ENCODE measurements around the gene CDC42EP2. TPM values are rescaled to one million over a fixed set of nuclear protein-coding genes. Genes with fewer than 3 reads are reported as not detected.
"Not testable (repeated sequence)": the region's sequence is repeated elsewhere in the genome, so short reads cannot be mapped to it uniquely, and the experiment has no call there.

CDC42EP2 gene
- total RNA-seq, 2 experiments from 2014 or later = 0.51 to 1.7 TPM

GRCh38 chr11:65316227-65317024, 1.8 kb downstream of the CDC42EP2 start:
- peaks cover 22% of the 10 kb centered on the region for H3K27me3 Mint-ChIP-seq
- POLR2A ChIA-PET = interaction anchor here (1.6 to 2.3 kb wide), 3 partner anchors 12 to 91 kb away, joined by 4 to 12 read pairs (median 10); no protein-coding TSS in a partner anchor
- no peak for ATAC-seq (ENCODE audit: low read depth)

GRCh38 chr11:65317025-65317786, 2.5 kb downstream of the CDC42EP2 start:
- POLR2A ChIA-PET = interaction anchor here (1.8 kb wide), 1 partner anchor 12 kb away, joined by 12 read pairs; no protein-coding TSS in a partner anchor
- ATAC-seq (ENCODE audit: low read depth) (no peak), DNase-seq (no peak)
- Mint-ChIP-seq H3K27me3 (peaks cover 22% of the 10 kb centered on the region), H3K4me3 (no peak overlapping the region), H3K27ac (no peak overlapping the region), H3K4me1 (peaks cover 6% of the 10 kb centered on the region), H3K36me3 (no peaks in the 10 kb centered on the region), H3K9me3 (no peaks in the 10 kb centered on the region)

More at GRCh38 chr11:65316227-65317024, 1.8 kb downstream of the CDC42EP2 start:
- H3K9me3 Mint-ChIP-seq = no peaks in the 10 kb centered on the region
- H3K4me1 Mint-ChIP-seq = peaks cover 6% of the 10 kb centered on the region
- H3K36me3 Mint-ChIP-seq = no peaks in the 10 kb centered on the region
- no peak overlapping the region for H3K27ac Mint-ChIP-seq
- no peak for DNase-seq
- H3K4me3 Mint-ChIP-seq = no peak overlapping the region

GRCh38 chr11:65320386-65321075, 5.9 kb downstream of the CDC42EP2 start:
- DNase-seq = no peak
- POLR2A ChIA-PET = no interaction called here
- H3K27me3 Mint-ChIP-seq = peaks cover 9% of the 10 kb centered on the region
- H3K27ac Mint-ChIP-seq = no peak overlapping the region
- H3K4me3 Mint-ChIP-seq = no peak overlapping the region
- peaks cover 3% of the 10 kb centered on the region for H3K4me1 Mint-ChIP-seq
- H3K36me3 Mint-ChIP-seq = no peaks in the 10 kb centered on the region
- H3K9me3 Mint-ChIP-seq = no peaks in the 10 kb centered on the region
- ATAC-seq (ENCODE audit: low read depth) = no peak

- Mint-ChIP-seq H3K4me3 (no peak overlapping the region), H3K9me3 (no peaks in the 10 kb centered on the region), H3K27me3 (peaks cover 8% of the 10 kb centered on the region), H3K4me1 (no peaks in the 10 kb centered on the region), H3K27ac (no peak overlapping the region), H3K36me3 (no peaks in the 10 kb centered on the region)
- POLR2A ChIA-PET = no interaction called here
- no peak for DNase-seq
- no peak for ATAC-seq (ENCODE audit: low read depth)
Measured at GRCh38 chr11:65321076-65321475, 6.4 kb downstream of the CDC42EP2 start.

- no peak overlapping the region for H3K27ac Mint-ChIP-seq
- no peaks in the 10 kb centered on the region for H3K9me3 Mint-ChIP-seq
- POLR2A ChIA-PET = interaction anchor here (1.9 kb wide), 1 partner anchor 10 kb away, joined by 7 read pairs; no protein-coding TSS in a partner anchor
Measured at GRCh38 chr11:65321828-65322485, 7.3 kb downstream of the CDC42EP2 start.

GRCh38 chr11:65323813-65324212, 9.1 kb downstream of the CDC42EP2 start:
- no peak overlapping the region for H3K4me3 Mint-ChIP-seq
- H3K9me3 Mint-ChIP-seq = no peaks in the 10 kb centered on the region
- no peaks in the 10 kb centered on the region for H3K4me1 Mint-ChIP-seq
- H3K36me3 Mint-ChIP-seq = no peaks in the 10 kb centered on the region
- H3K27ac Mint-ChIP-seq = no peak overlapping the region
- POLR2A ChIA-PET = interaction anchor here (1.0 kb wide), 1 partner anchor 202 kb away, joined by 3 read pairs; the partner anchor contains the start of genes FAU and MRPL49
- DNase-seq (no peak), ATAC-seq (ENCODE audit: low read depth) (no peak)
- H3K27me3 Mint-ChIP-seq = peaks cover 7% of the 10 kb centered on the region

More at GRCh38 chr11:65321828-65322485, 7.3 kb downstream of the CDC42EP2 start:
- ATAC-seq (ENCODE audit: low read depth) (no peak), DNase-seq (no peak)
- Mint-ChIP-seq H3K27me3 (peaks cover 5% of the 10 kb centered on the region), H3K4me1 (no peaks in the 10 kb centered on the region), H3K4me3 (no peak overlapping the region), H3K36me3 (no peaks in the 10 kb centered on the region)

GRCh38 chr11:65325435-65325834, 10.8 kb downstream of the CDC42EP2 start:
- Mint-ChIP-seq H3K4me1 (peaks cover 3% of the 10 kb centered on the region), H3K36me3 (no peaks in the 10 kb centered on the region), H3K4me3 (no peak overlapping the region), H3K27ac (no peak overlapping the region), H3K27me3 (peaks cover 7% of the 10 kb centered on the region), H3K9me3 (no peaks in the 10 kb centered on the region)
- ATAC-seq (ENCODE audit: low read depth) (no peak), DNase-seq (no peak)
- POLR2A ChIA-PET = no interaction called here

GRCh38 chr11:65327021-65327420, 12.4 kb downstream of the CDC42EP2 start:
- POLR2A ChIA-PET = interaction anchor here (0.7 kb wide), 1 partner anchor 52 kb away, joined by 3 read pairs; no protein-coding TSS in a partner anchor
- H3K36me3 Mint-ChIP-seq = no peaks in the 10 kb centered on the region
- no peaks in the 10 kb centered on the region for H3K9me3 Mint-ChIP-seq
- peaks cover 5% of the 10 kb centered on the region for H3K27me3 Mint-ChIP-seq
- DNase-seq = no peak
- no peak for ATAC-seq (ENCODE audit: low read depth)
- H3K4me1 Mint-ChIP-seq = peaks cover 3% of the 10 kb centered on the region
- H3K4me3 Mint-ChIP-seq = no peak overlapping the region
- H3K27ac Mint-ChIP-seq = no peak overlapping the region

GRCh38 chr11:65329478-65329877, 14.8 kb downstream of the CDC42EP2 start:
- Mint-ChIP-seq H3K4me3 (no peak overlapping the region), H3K4me1 (peaks cover 6% of the 10 kb centered on the region), H3K36me3 (no peaks in the 10 kb centered on the region), H3K27ac (no peak overlapping the region), H3K27me3 (peaks cover 5% of the 10 kb centered on the region), H3K9me3 (no peaks in the 10 kb centered on the region)
- ATAC-seq (ENCODE audit: low read depth) (no peak), DNase-seq (no peak)
- POLR2A ChIA-PET = interaction anchor here (0.7 to 2.7 kb wide), 4 partner anchors 13 to 480 kb away, joined by 3 to 12 read pairs (median 3); no protein-coding TSS in a partner anchor

- Mint-ChIP-seq H3K4me3 (peak overlapping the region; percentile 26), H3K9me3 (no peaks in the 10 kb centered on the region)
Measured at GRCh38 chr11:65329944-65330403, 15.3 kb downstream of the CDC42EP2 start.

GRCh38 chr11:65330544-65330943, 15.9 kb downstream of the CDC42EP2 start:
- Mint-ChIP-seq H3K4me1 (peaks cover 16% of the 10 kb centered on the region), H3K27ac (no peak overlapping the region), H3K27me3 (peaks cover 5% of the 10 kb centered on the region), H3K9me3 (no peaks in the 10 kb centered on the region), H3K4me3 (no peak overlapping the region), H3K36me3 (no peaks in the 10 kb centered on the region)
- no peak for ATAC-seq (ENCODE audit: low read depth)
- POLR2A ChIA-PET = interaction anchor here (1.1 kb wide), 1 partner anchor 69 kb away, joined by 3 read pairs; no protein-coding TSS in a partner anchor
- no peak for DNase-seq

More at GRCh38 chr11:65329944-65330403, 15.3 kb downstream of the CDC42EP2 start:
- ATAC-seq (ENCODE audit: low read depth) = peak; percentile 21
- Mint-ChIP-seq H3K4me1 (peaks cover 11% of the 10 kb centered on the region), H3K27me3 (peaks cover 5% of the 10 kb centered on the region), H3K27ac (no peak overlapping the region), H3K36me3 (no peaks in the 10 kb centered on the region)
- POLR2A ChIA-PET = interaction anchor here (0.7 to 2.7 kb wide), 4 partner anchors 14 to 481 kb away, joined by 3 to 12 read pairs (median 3); no protein-coding TSS in a partner anchor
- DNase-seq = peak; percentile 58

- not testable (repeated sequence) for DNase-seq; H3K4me3 Mint-ChIP-seq; ATAC-seq (ENCODE audit: low read depth); H3K36me3 Mint-ChIP-seq; H3K9me3 Mint-ChIP-seq; H3K27ac Mint-ChIP-seq; H3K27me3 Mint-ChIP-seq
- POLR2A ChIA-PET = interaction anchor here (1.1 to 4.1 kb wide), 6 partner anchors 17 to 113 kb away, joined by 3 to 31 read pairs (median 4); partner anchors contain the start of gene POLA2
- peaks cover 17% of the 10 kb centered on the region for H3K4me1 Mint-ChIP-seq
Measured at GRCh38 chr11:65332591-65332990, 17.9 kb downstream of the CDC42EP2 start.

All from activated naive CD8-positive, alpha-beta T cell treated with anti-CD3 and anti-CD28 coated beads, Interleukin-2, amount 10 ng/mL, durations not matched to agents 7 days and 5 days (primary cell).